HL-60/S4 treated with phorbol 12-myristate 13-acetate at 8.2 ng/mL for 4 days and 3 days (cell line): ENCODE results near the gene NPSR1.
"Not testable (repeated sequence)": the region's sequence is repeated elsewhere in the genome, so short reads cannot be mapped to it uniquely, and the experiment has no call there.

Experiments used
- in situ Hi-C: fragments of 300-500 bp; cut with MboI; formaldehyde crosslinking; loops from 2 replicates; pipeline ENCODE4 v1.15.0; 2022; ENCODE audit warnings: low sequenced_read_pairs

The NPSR1 gene

DNA sequence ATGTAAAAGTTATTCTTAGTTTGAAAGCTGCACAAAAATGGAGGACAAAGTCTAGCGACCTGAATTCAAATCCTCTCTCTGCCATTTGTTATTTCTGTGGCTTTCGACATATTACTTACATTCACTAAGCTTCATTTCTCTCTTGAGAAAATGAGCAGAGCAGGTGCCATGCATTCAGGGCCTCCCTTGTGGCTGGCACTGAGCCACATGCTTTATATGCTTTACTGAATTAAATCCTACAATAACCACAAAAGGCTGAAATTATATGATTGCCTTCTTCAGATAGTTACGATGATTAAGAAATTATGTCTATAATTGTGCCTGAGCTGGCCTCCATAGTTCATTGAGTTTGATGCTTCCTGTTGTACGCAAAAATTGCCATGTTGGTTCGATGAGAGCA is 98.7 kb downstream of the NPSR1 start:
- in situ Hi-C loops: no loop called here

- in situ Hi-C loops: no loop called here
These were observed 99.6 kb downstream of the NPSR1 start for GRCh38 chr7:34757570-34758110.

DNA sequence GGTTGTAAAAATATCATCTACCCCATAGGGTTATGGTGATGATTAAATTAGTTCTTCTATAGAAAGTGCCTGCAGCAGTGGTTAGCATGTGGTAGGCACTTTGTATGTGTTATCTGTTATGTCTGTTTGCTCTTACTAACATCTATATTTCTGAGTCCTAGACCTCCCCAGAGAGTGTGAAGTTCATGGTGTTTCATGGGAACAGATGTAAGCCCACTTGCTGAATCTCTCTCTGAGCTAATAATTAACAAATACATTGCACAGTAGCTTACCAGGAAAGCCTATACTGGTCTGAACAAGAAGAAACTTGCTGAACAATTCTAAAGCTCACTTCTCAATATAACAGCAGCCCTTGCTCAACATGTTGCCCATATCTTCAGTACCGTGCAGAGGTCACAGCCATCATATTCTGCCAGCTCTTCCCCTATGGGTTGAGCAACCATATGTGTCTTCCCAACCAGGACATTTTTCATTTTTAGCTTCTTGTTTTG is 100.1 kb downstream of the NPSR1 start:
- in situ Hi-C loops: no loop called here

DNA sequence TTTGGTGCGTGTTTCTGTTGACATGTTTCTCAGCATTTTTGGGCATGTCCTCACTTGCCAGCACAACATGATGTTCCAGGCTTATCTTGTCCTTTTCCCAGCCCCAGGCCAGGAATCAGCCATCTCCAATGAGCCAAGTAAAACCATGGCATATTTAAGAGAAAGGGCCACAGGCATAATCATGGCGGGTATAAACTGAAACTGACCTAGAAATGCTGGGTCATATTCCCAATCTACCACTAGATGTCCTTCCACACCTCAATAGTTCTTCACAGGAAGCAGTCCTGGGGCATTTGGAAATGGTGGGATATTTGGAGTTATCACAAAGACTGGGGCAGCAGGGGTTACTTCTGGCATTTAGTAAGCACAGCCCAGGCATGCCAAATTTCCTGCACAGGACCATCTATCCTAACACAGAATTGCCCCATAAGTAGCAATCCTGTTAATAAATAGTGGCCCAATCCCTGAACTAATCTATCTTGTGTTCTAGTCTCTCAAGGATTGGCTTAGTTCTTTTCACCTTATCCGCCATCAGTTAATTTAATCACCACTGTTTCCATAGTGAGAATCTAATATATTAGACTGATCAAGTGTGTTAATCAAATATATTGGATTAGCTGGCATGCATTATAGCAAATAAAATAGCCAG is 101.6 kb downstream of the NPSR1 start:
- in situ Hi-C loops: no loop called here

GRCh38 chr7:34760271-34760670 is 102.3 kb downstream of the NPSR1 start:
- in situ Hi-C loops: no loop called here

- in situ Hi-C loops: no loop called here
These were observed 103.2 kb downstream of the NPSR1 start for GRCh38 chr7:34761206-34761605.

- in situ Hi-C loops: no loop called here
These were observed 103.6 kb downstream of the NPSR1 start for GRCh38 chr7:34761627-34762026.

DNA sequence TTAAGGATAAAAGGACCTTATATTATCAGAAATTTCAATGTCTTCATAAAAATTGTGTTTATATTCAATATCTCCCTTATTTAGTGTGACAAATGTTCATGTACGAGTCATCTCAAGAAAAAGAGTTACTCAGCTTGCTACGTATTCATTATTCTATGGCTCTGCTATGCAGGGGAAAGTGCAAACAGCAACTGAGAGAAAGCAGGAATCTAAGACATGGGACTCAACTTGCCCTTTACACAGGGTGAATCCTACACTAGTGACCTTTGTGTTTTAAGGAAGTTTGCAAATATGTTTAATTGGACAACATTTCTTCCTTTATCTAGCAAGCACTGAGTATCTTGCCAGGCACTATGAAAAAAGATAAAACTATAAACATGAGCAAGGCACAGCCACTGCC is 104.7 kb downstream of the NPSR1 start:
- in situ Hi-C loops: no loop called here

DNA sequence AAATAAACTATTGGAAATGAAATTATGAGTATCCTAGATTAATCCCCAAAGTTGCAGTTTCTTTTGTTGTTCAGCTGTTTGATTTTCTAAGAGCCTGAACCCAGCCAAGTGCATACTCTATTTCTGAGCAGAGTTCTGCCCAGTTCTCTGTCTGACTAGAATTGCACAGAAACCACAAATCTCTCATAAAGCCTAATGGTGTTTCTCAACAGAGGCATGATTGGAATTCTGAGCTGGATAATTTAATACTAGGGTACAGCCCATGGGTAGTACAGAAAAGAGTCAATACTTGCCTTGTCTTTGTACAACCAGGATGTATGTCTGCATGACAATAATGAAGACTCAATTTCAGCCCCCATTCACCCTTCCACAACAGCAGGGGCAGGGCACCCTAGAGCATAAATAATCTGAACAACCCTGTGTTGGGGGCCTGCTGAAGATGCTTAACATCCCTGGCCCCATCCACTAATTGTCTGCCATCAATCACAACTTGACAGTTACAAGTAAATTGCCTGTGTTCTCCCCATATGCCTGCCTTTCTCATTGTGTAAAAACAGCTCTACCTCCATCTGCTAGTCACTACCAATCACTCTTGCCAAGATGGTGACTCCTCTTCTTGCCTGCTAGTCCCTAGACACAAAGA is 114.4 kb downstream of the NPSR1 start:
- in situ Hi-C loops: no loop called here

GRCh38 chr7:34776748-34777358 is 118.8 kb downstream of the NPSR1 start:
- in situ Hi-C loops: no loop called here

- in situ Hi-C loops: no loop called here
These were observed 122.5 kb downstream of the NPSR1 start for GRCh38 chr7:34780546-34780945.

GRCh38 chr7:34787586-34787985 is 129.6 kb downstream of the NPSR1 start:
- in situ Hi-C loops: no loop called here

GRCh38 chr7:34806831-34807230 is 148.8 kb downstream of the NPSR1 start:
- in situ Hi-C loops: no loop called here

GRCh38 chr7:34807548-34808340 is 149.7 kb downstream of the NPSR1 start:
- in situ Hi-C loops: no loop called here

GRCh38 chr7:34814203-34814842 is 156.3 kb downstream of the NPSR1 start:
- in situ Hi-C loops: not testable (repeated sequence)

DNA sequence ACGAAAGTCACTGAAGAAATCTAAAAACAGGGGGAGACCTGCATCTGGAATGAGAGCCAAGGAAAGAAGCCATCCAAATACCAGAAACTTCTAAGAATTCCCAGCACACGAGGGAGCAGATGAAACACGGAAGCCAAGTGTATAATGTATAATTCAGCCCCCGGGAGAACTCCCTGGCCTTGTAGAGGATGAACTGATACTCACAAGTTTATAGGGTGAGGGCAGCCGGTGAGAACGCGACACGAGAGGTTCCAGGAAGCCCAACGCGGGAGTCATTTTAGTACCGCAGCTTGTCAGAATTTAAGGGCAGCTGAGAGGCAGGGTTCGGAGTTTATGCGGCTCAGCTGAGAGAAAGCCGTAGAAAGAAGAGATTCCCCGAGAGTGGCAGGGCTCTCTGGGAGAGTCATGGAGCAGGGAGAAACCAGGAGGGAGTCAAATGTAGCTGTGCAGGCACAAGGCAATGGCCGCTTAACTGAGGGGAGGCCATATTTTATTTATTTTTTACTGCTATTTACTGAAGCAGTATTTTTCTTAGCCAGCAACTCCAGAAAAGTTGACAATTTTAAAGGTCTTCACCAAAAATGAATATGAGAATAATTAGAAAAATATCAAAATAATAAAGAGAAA is 164.0 kb downstream of the NPSR1 start:
- in situ Hi-C loops: no loop called here

DNA sequence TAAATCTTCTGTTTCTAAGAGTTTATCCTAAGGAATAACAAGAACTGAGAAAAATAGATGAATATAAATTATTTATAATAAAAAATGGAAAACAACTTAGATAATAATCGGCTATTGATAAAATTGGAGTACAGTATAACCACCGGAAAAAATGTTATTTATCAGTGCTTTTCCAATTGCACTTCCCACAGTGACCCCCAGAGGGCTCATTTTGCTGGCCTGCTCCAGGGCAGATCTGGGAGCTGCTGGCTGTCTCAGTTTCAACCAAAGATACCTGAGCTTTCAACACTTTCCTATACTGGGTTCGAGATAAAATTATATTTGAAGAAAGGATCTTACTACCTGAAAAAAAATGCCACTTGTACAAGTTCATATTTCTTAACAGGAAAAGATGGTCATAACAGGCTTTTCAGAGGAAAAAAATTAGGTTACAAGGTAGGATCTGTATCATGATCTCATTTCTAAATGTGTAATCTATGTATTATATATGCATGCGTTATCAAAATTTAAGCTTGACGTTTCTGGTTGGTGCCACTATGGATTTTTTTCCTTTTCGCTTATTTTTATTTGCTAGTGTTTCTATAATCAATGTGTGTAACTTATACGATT is 165.7 kb downstream of the NPSR1 start:
- in situ Hi-C loops: no loop called here

GRCh38 chr7:34825221-34825620 is 167.2 kb downstream of the NPSR1 start:
- in situ Hi-C loops: loop anchor here (25.0 kb wide), 1 partner anchor 112 kb away; no protein-coding TSS in a partner anchor

GRCh38 chr7:34830390-34830789 is 172.4 kb downstream of the NPSR1 start:
- in situ Hi-C loops: loop anchor here (25.0 kb wide), 1 partner anchor 107 kb away; no protein-coding TSS in a partner anchor

GRCh38 chr7:34831436-34831835 is 173.4 kb downstream of the NPSR1 start:
- in situ Hi-C loops: loop anchor here (25.0 kb wide), 1 partner anchor 106 kb away; no protein-coding TSS in a partner anchor
